Upper lobe of right lung (tissue), 1 donor: Measurements from ENCODE around the gene CS. TPM values are rescaled to one million over a fixed set of nuclear protein-coding genes. Genes with fewer than 3 reads are reported as not detected.

Experiments
- ATAC-seq: fragments of 200-7000 bp; cut with Tn5 transposase; one replicate; pipeline ENCODE4 v1.9.1; 2020; ENCODE audit warnings: mild to moderate bottlenecking, moderate library complexity
- DNase-seq: peaks from one replicate; pipeline ENCODE4 v3.0.0-alpha.2; 2020
- H3K27ac ChIP-seq: fragments of 200-600 bp; one replicate; pipeline ENCODE4 v1.8.0; 2022
- H3K27me3 ChIP-seq: fragments of 200-600 bp; one replicate; pipeline ENCODE4 v1.8.0; 2022; ENCODE audit warnings: mild to moderate bottlenecking
- H3K36me3 ChIP-seq: fragments of 200-600 bp; one replicate; pipeline ENCODE4 v1.8.0; 2022
- H3K4me1 ChIP-seq: fragments of 200-600 bp; one replicate; pipeline ENCODE4 v1.8.0; 2022
- H3K4me3 ChIP-seq: fragments of 200-600 bp; one replicate; pipeline ENCODE4 v1.8.0; 2022; ENCODE audit warnings: mild to moderate bottlenecking
- H3K9me3 ChIP-seq: fragments of 200-600 bp; one replicate; pipeline ENCODE4 v1.8.0; 2022
- CTCF ChIP-seq: fragments of 200-600 bp; IDR thresholded peaks from one replicate; pipeline ENCODE4 v1.8.0; 2022; ENCODE audit warnings: antibody characterized with exemption
- intact Hi-C: fragments of 100-400 bp; cut with DNase I; formaldehyde crosslinking; loops from one replicate; pipeline ENCODE4 v1.11.0; 2022
- total RNA-seq: library from RNA; stranded (reverse); fragmentation: NEBNext Ultra II Directional; extraction: Animal tissue kit (Norgen Biotek cat#: 25700); gene quantifications from one replicate; pipeline ENCODE4 v1.2.1, GENCODE V29; 2021
- donor health status: DM: no; HTN: yes; CAD: no; lungs with severe emphysema.

The CS gene
- total RNA-seq, 1 donor from 2014 or later, result 159 TPM

GRCh38 chr12:56256326-56256960 is 43.7 kb downstream of the CS start:
- H3K4me3 ChIP-seq, result no peak overlapping the region
- peaks cover 55% of the 10 kb centered on the region for H3K36me3 ChIP-seq
- peaks cover 18% of the 10 kb centered on the region for H3K4me1 ChIP-seq
- ATAC-seq (no peak), DNase-seq (no peak)
- no peaks in the 10 kb centered on the region for H3K9me3 ChIP-seq
- no peak for TF ChIP-seq CTCF
- H3K27me3 ChIP-seq, result no peaks in the 10 kb centered on the region
- H3K27ac ChIP-seq, result no peak overlapping the region
- intact Hi-C loops, result no loop called here

- Histone ChIP-seq H3K27me3 (no peaks in the 10 kb centered on the region), H3K27ac (no peak overlapping the region), H3K9me3 (no peaks in the 10 kb centered on the region), H3K36me3 (peaks cover 63% of the 10 kb centered on the region), H3K4me1 (peaks cover 18% of the 10 kb centered on the region), H3K4me3 (no peak overlapping the region)
- TF ChIP-seq CTCF, result no peak
- ATAC-seq (no peak), DNase-seq (no peak)
- intact Hi-C loops, result no loop called here
These were observed 44.5 kb downstream of the CS start for GRCh38 chr12:56255671-56256070.

GRCh38 chr12:56253091-56253490 is 47.0 kb downstream of the CS start:
- Histone ChIP-seq H3K9me3 (no peaks in the 10 kb centered on the region), H3K27me3 (no peaks in the 10 kb centered on the region), H3K36me3 (peaks cover 89% of the 10 kb centered on the region), H3K4me3 (no peak overlapping the region), H3K4me1 (peaks cover 12% of the 10 kb centered on the region), H3K27ac (no peak overlapping the region)
- ATAC-seq (no peak), DNase-seq (no peak)
- intact Hi-C loops, result no loop called here
- no peak for TF ChIP-seq CTCF

- no peaks in the 10 kb centered on the region for H3K27me3 ChIP-seq
- no peak overlapping the region for H3K27ac ChIP-seq
- peaks cover 93% of the 10 kb centered on the region for H3K36me3 ChIP-seq
- TF ChIP-seq CTCF, result no peak
- intact Hi-C loops, result no loop called here
- ATAC-seq (no peak), DNase-seq (no peak)
- no peaks in the 10 kb centered on the region for H3K9me3 ChIP-seq
- H3K4me1 ChIP-seq, result peaks cover 12% of the 10 kb centered on the region
- H3K4me3 ChIP-seq, result no peak overlapping the region
These were observed 47.5 kb downstream of the CS start for GRCh38 chr12:56252649-56253048.

GRCh38 chr12:56248711-56249110 is 51.4 kb downstream of the CS start:
- no peaks in the 10 kb centered on the region for H3K4me1 ChIP-seq
- ATAC-seq (no peak), DNase-seq (no peak)
- no peak overlapping the region for H3K4me3 ChIP-seq
- intact Hi-C loops, result no loop called here
- no peak for TF ChIP-seq CTCF
- no peak overlapping the region for H3K27ac ChIP-seq
- H3K27me3 ChIP-seq, result no peaks in the 10 kb centered on the region
- peaks cover 100% of the 10 kb centered on the region for H3K36me3 ChIP-seq
- H3K9me3 ChIP-seq, result no peaks in the 10 kb centered on the region

- Histone ChIP-seq H3K9me3 (no peaks in the 10 kb centered on the region), H3K27ac (no peak overlapping the region), H3K27me3 (no peaks in the 10 kb centered on the region), H3K4me3 (no peak overlapping the region), H3K4me1 (no peaks in the 10 kb centered on the region), H3K36me3 (peaks cover 100% of the 10 kb centered on the region)
- ATAC-seq (no peak), DNase-seq (no peak)
- intact Hi-C loops, result no loop called here
- no peak for TF ChIP-seq CTCF
These were observed 52.2 kb downstream of the CS start for GRCh38 chr12:56247923-56248322.
